ENCODE measurements around the gene SMARCC2. TPM values are rescaled to one million over a fixed set of nuclear protein-coding genes. Genes with fewer than 3 reads are reported as not detected.
A peak's percentile ranks its signal among the peaks of the same experiment; 100 is the strongest.

Gene SMARCC2
- total RNA-seq, 1 donor from 2014 or later: 117 TPM

DNA sequence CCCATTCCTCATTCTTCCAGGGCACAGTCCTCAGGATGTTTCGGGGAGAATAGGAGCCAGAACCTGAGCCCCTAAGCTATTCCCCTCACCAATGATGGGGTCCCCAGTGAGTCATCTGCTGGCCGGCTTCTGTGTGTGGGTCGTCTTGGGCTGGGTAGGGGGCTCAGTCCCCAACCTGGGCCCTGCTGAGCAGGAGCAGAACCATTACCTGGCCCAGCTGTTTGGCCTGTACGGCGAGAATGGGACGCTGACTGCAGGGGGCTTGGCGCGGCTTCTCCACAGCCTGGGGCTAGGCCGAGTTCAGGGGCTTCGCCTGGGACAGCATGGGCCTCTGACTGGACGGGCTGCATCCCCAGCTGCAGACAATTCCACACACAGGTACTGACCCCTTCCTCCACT, 41.9 kb upstream of the SMARCC2 start:
- Histone ChIP-seq H3K27me3 (no peaks in the 10 kb centered on the region), H3K4me3 (no peak overlapping the region), H3K4me1 (no peaks in the 10 kb centered on the region), H3K9me3 (no peaks in the 10 kb centered on the region), H3K27ac (no peak overlapping the region), H3K36me3 (peaks cover 11% of the 10 kb centered on the region)
- DNase-seq (no peak), ATAC-seq (peak; percentile 8)
- TF ChIP-seq, protein P1, sequence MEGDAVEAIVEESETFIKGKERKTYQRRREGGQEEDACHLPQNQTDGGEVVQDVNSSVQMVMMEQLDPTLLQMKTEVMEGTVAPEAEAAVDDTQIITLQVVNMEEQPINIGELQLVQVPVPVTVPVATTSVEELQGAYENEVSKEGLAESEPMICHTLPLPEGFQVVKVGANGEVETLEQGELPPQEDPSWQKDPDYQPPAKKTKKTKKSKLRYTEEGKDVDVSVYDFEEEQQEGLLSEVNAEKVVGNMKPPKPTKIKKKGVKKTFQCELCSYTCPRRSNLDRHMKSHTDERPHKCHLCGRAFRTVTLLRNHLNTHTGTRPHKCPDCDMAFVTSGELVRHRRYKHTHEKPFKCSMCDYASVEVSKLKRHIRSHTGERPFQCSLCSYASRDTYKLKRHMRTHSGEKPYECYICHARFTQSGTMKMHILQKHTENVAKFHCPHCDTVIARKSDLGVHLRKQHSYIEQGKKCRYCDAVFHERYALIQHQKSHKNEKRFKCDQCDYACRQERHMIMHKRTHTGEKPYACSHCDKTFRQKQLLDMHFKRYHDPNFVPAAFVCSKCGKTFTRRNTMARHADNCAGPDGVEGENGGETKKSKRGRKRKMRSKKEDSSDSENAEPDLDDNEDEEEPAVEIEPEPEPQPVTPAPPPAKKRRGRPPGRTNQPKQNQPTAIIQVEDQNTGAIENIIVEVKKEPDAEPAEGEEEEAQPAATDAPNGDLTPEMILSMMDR (IDR thresholded peaks at IDR 0.05): no peak
- intact Hi-C loops (cut with DNase I): no loop called here

DNA sequence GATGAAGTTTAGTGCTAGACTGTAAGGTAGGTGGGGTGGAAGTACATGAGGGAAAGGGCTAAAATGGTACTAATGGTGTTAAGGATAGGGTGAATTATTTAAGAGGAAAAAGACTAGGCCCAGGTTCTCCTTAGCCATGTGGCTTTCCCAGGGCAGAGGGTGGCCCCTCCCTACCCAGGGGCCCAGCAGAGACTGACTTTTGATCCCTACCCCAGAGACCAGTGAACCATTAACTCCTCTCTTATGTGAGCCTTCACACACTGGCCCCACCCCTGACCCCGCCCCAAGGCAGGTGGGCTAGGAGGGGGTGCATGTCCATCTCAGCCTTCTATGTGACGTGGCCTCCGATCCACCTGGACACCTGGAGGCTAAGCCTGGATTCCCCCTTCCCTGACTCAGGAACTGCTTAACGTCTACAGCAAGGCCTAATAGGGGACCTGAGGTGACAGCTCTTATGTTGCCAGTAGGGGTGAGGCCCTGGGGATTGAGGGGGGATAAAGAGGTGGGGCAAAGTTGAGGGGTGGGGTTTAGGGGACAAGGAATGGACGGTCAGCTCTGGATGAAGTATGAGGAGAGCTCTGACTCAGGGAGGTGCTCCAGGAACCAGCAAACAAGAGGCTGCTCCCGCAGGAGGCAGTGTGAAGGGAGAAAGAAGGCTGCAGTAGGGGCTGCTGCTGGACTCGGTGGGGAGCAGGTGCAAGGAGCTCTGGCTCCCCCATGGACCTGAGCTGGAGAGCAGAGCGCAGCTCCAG, 41.3 kb upstream of the SMARCC2 start:
- H3K27me3 ChIP-seq: no peaks in the 10 kb centered on the region
- ATAC-seq (peak; percentile 10), DNase-seq (no peak)
- H3K4me3 ChIP-seq: no peak overlapping the region
- TF ChIP-seq, protein P1 (IDR thresholded peaks at IDR 0.05): no peak
- intact Hi-C loops (cut with DNase I): no loop called here
- H3K9me3 ChIP-seq: no peaks in the 10 kb centered on the region
- no peak overlapping the region for H3K27ac ChIP-seq
- no peaks in the 10 kb centered on the region for H3K4me1 ChIP-seq
- peaks cover 11% of the 10 kb centered on the region for H3K36me3 ChIP-seq

DNA sequence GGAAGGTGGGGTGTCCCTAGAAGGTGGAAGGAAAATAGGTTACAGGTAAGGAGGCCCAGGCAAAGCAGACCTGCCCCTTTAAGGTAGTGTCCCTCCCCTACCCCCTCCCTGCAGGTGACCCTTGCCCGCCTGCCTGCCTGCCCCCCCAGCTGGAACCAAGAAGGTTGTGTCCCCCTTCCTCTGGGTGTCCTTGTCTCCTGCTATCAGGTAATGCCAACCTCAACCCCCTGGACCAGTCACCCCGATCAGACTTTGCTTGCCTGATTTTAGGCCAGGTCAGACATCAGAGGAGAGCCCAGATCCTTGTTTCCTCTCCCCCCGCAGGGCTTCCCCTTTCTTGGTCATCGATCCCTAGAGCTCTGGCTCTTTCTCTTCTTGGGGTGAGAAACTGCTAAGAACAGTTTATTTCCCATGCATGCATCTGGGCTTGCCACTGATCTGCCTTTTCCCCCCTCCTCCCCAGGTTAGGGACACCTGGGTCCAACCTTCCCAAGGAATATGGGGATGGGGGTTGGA, 40.7 kb upstream of the SMARCC2 start, which contains the start of gene SLC39A5:
Gene SLC39A5, plus strand, starts transcription at position 136 of the 516 bp plus-strand sequence. CDS start 1,224 bp downstream, outside the sequence.
- TF ChIP-seq, protein P1 (IDR thresholded peaks at IDR 0.05): no peak
- ATAC-seq (no peak), DNase-seq (no peak)
- intact Hi-C loops (cut with DNase I): loop anchor here (5.0 kb wide), 1 partner anchor 38 kb away; no protein-coding TSS in a partner anchor
- Histone ChIP-seq H3K4me3 (no peak within 1 kb of the TSS), H3K27ac (no peak within 1 kb of the TSS), H3K27me3 (no peaks in the 10 kb centered on the region), H3K9me3 (no peaks in the 10 kb centered on the region), H3K4me1 (peaks cover 1% of the 10 kb centered on the region), H3K36me3 (peaks cover 11% of the 10 kb centered on the region)

DNA sequence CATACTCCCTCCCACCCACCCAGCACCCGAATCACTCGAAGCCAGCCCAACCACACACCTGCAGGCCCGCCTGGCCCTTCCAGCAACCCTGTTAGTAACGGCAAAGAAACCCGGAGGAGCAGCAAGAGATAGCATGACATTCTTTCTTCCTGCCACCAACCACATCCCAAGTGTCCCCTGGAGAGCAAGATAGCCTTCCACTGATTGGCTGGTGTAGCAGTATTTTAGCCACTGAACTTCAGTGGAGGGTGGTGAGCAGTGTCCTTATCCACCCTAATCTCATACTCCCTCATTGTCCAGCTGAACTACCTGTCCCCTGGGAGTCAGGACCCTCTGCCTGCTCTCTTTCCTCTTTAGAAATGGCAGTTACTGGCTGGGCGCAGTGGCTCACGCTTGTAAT, 39.8 kb upstream of the SMARCC2 start:
- Histone ChIP-seq H3K36me3 (peaks cover 11% of the 10 kb centered on the region), H3K4me1 (peaks cover 6% of the 10 kb centered on the region), H3K27me3 (no peaks in the 10 kb centered on the region), H3K27ac (no peak overlapping the region), H3K4me3 (no peak overlapping the region), H3K9me3 (no peaks in the 10 kb centered on the region)
- ATAC-seq (no peak), DNase-seq (no peak)
- TF ChIP-seq, protein P1 (IDR thresholded peaks at IDR 0.05): no peak
- intact Hi-C loops (cut with DNase I): loop anchor here (5.0 kb wide), 1 partner anchor 37 kb away; no protein-coding TSS in a partner anchor

DNA sequence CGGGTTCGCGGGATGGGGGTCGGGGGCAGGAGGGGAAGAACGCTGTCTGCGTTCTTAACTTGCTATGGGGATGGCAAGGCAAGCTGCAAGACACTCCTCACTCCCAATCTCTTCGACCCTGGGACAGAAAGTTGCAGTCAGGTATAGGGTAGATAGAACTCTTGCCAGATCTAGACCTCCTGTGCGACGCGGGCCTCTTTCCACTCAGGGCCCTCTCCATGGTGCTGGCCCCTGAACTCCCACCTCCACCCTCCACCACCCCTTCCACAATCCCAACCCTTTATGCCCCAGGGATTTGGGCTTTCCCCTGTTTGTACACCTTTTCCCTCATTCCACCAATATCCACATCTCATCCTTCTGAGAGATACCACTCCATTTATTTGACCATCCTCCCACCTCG, 35.7 kb upstream of the SMARCC2 start:
- H3K9me3 ChIP-seq: no peaks in the 10 kb centered on the region
- intact Hi-C loops (cut with DNase I): loop anchor here (5.0 kb wide), 1 partner anchor 33 kb away; no protein-coding TSS in a partner anchor
- peaks cover 27% of the 10 kb centered on the region for H3K4me1 ChIP-seq
- peaks cover 11% of the 10 kb centered on the region for H3K36me3 ChIP-seq
- TF ChIP-seq, protein P1 (IDR thresholded peaks at IDR 0.05): no peak
- DNase-seq (no peak), ATAC-seq (no peak)
- no peaks in the 10 kb centered on the region for H3K27me3 ChIP-seq
- H3K27ac ChIP-seq: peak overlapping the region; percentile 79
- peak overlapping the region; percentile 73 for H3K4me3 ChIP-seq

All from upper lobe of right lung (tissue), 1 donor.